ENCODE measurements around the gene MS4A6E.
"Not testable (repeated sequence)": the region's sequence is repeated elsewhere in the genome, so short reads cannot be mapped to it uniquely, and the experiment has no call there.

Gene MS4A6E

GRCh38 chr11:60338053-60338452, 11.0 kb downstream of the MS4A6E start:
- no peak for DNase-seq

- no peak for DNase-seq
Observed at GRCh38 chr11:60339356-60339755, 12.3 kb downstream of the MS4A6E start.

- DNase-seq, result peak; percentile 30
Observed at GRCh38 chr11:60343094-60343704, 16.1 kb downstream of the MS4A6E start.

- no peak for DNase-seq
Observed at GRCh38 chr11:60344146-60344545, 17.1 kb downstream of the MS4A6E start.

GRCh38 chr11:60345489-60345888, 18.4 kb downstream of the MS4A6E start:
- peak; percentile 8 for DNase-seq

GRCh38 chr11:60347084-60347797, 20.2 kb downstream of the MS4A6E start:
- DNase-seq, result no peak

GRCh38 chr11:60348116-60348515, 21.1 kb downstream of the MS4A6E start:
- no peak for DNase-seq

GRCh38 chr11:60349990-60350389, 22.9 kb downstream of the MS4A6E start:
- no peak for DNase-seq

- DNase-seq, result no peak
Observed at GRCh38 chr11:60357771-60358170, 30.7 kb downstream of the MS4A6E start.

- DNase-seq, result no peak
Observed at GRCh38 chr11:60360621-60361020, 33.6 kb downstream of the MS4A6E start.

GRCh38 chr11:60362241-60362640, 35.2 kb downstream of the MS4A6E start:
- DNase-seq, result no peak

- DNase-seq, result peak; percentile 65
Observed at GRCh38 chr11:60363542-60364470, 36.8 kb downstream of the MS4A6E start.

GRCh38 chr11:60366262-60366904, 39.3 kb downstream of the MS4A6E start:
- not testable (repeated sequence) for DNase-seq

GRCh38 chr11:60367009-60367408, 40.0 kb downstream of the MS4A6E start:
- no peak for DNase-seq

- no peak for DNase-seq
Observed at GRCh38 chr11:60367896-60368295, 40.8 kb downstream of the MS4A6E start.

GRCh38 chr11:60370252-60370810, 43.3 kb downstream of the MS4A6E start:
- no peak for DNase-seq

GRCh38 chr11:60370811-60371298, 43.8 kb downstream of the MS4A6E start:
- no peak for DNase-seq

- no peak for DNase-seq
Observed at GRCh38 chr11:60371386-60371785, 44.3 kb downstream of the MS4A6E start.

- DNase-seq, result no peak
Observed at GRCh38 chr11:60371854-60372253, 44.8 kb downstream of the MS4A6E start.

- no peak for DNase-seq
Observed at GRCh38 chr11:60372767-60373166, 45.7 kb downstream of the MS4A6E start.

- DNase-seq, result no peak
Observed at GRCh38 chr11:60375316-60375715, 48.3 kb downstream of the MS4A6E start.

GRCh38 chr11:60376601-60377000, 49.5 kb downstream of the MS4A6E start:
- no peak for DNase-seq
